ENCODE results near the gene ARHGEF28.

ARHGEF28 gene

GRCh38 chr5:73743161-73743560 is 117.2 kb downstream of the ARHGEF28 start:
- DNase-seq, result no peak

DNA sequence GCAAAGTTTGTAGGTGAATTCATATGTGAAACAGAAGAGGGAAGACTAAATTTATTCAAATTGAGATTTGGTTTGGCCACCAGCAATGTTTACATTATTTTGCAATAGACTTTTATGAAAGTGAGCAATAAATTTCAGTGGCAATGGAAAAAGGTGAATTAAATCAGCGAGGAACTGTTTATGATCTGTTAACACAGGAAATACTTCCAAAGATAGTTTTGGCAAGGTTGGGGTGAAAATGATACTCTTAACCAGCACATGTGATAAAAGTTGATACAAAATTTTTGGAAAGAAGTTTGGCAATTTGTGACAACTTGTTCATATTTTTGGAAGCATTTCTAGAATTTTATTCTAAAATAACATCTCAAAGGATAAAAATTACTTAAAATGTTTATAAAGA is 119.8 kb downstream of the ARHGEF28 start:
- DNase-seq, result no peak

- DNase-seq, result no peak
Observed at GRCh38 chr5:73746608-73747007, 120.6 kb downstream of the ARHGEF28 start.

GRCh38 chr5:73747696-73748380 is 121.8 kb downstream of the ARHGEF28 start:
- no peak for DNase-seq

DNA sequence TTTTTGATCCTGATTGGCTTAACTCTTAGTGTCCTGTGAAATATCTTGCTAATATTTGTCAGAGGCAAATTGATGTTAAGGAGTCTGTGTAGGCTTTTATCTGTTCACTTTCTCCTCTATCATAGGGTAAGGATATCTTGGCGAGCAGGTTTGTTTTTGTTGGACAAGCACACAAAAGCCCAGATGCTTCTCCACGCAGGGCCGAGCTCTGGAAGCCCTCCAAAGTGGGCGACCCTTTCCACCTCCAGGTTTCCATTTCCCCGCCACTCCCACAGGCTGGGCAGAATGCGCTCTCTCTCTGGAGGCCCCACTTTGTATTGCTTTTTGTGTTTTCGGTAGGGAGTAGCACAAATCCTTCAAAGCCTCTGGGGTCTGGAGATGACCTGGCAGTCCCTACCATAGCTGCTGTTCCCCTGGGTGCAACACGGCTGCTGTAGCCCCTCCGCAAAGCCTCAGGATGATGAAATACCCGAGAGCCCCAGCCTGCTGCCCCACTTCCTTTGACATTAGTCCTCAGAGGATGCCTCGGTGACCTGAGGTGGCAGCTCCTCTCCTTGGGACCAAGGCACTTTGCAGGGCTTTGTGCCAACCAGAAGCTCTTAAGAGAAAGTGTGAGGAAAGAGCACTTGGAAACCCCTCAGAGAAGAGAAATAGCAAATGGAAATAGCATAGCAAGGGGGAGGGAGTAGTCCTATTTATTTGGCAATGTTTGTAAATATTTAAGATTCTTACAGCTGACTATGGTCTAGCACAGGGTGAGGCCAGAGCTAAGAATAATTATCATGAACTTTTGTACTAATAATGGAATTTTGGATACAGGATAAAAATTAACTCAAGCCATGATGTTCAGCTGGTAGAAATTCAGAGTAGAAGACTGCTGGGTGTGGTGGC is 122.8 kb downstream of the ARHGEF28 start:
- DNase-seq, result no peak

- no peak for DNase-seq
Observed at GRCh38 chr5:73749485-73750270, 123.7 kb downstream of the ARHGEF28 start.

GRCh38 chr5:73751254-73751914 is 125.4 kb downstream of the ARHGEF28 start:
- DNase-seq, result no peak

- DNase-seq, result no peak
Observed at GRCh38 chr5:73754254-73754653, 128.3 kb downstream of the ARHGEF28 start.

GRCh38 chr5:73757416-73757815 is 131.4 kb downstream of the ARHGEF28 start:
- DNase-seq, result no peak

DNA sequence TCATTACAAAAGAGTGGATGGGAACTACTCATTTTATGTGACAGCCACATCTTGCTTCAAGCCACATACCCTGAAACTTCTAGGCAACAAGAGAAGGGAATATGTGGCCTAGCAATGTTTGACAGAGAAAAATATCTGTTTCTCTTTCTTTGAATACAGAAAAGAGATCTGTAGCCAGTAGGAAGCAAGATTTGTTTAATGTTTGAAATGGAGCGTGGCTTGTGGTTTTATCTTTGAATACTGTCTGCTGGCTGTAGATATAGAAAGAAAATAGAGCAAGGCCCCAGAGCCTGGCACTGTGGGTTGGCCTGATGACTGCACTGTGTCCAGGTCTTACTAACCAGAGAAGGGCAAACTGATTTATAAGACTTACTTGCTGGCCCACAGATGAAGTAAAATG is 133.8 kb downstream of the ARHGEF28 start:
- no peak for DNase-seq

DNA sequence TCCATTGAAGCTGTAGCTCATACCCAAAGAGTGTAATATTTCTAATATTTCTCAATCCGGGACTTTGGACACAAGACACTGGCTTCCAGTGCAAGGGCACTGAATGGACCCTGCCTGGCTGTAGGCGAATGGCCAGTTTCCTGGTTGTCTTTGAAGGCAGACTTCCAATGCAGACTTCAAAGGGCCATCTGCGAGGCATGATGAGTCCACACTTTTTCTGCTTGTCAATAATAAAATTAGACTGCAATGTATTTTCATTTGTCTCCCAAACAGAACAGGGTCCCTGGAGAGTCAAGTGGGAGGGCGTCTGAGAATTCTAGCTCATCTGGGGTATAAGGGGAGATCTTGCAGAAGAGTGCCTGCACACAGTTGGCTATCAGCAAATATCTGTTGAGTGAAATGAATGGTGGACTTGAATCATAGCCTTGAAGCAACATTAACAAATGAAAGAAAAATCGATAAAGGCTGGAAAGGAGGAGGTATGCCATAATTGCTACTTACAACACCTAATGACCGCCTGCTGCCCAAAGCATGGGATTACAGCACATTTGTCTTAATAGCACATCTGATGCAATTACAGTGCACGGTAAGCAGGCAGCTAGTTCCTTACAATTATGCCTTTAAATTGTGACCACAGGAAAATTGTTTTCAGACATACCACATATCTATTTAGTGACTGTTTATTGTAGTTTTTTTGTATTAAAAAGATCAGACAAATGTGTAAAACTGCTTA is 137.5 kb downstream of the ARHGEF28 start:
- DNase-seq, result no peak

DNA sequence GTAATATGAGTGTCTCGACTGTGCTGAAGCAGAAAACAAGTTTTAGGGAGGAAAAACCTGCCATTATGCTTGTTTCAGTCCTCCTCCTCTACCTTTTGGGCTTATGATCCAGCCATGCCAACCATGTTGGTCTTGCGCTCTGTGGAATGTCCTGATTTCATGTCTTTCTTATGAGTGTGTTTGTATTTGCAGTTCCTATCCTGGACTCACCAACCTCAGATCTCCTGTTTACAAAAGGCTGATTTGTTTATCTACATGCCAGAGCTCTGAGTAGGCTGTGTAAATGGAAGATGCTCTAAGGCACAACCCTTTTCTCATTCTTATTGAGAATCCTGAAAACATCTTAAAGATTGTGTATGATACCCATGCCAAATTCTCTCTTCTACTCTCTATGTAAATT is 138.6 kb downstream of the ARHGEF28 start:
- no peak for DNase-seq

DNA sequence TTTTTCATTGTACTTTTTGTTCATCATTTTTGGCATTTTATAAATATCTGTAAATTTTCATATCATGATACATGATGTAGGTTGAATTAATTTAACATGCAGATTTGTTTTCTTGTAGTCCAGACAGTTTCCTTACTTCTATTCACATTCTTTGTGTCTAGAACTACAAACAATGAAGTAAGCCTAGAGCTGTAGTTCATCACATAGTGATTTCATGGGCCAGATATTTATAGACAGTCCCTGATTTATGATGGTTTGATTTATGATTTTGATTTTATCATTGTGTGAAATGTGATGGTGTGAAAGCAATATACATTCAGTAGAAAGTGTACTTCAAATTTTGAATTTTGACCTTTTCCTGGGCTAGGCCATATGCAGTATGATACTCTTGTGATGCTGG is 139.0 kb downstream of the ARHGEF28 start:
- DNase-seq, result no peak

DNA sequence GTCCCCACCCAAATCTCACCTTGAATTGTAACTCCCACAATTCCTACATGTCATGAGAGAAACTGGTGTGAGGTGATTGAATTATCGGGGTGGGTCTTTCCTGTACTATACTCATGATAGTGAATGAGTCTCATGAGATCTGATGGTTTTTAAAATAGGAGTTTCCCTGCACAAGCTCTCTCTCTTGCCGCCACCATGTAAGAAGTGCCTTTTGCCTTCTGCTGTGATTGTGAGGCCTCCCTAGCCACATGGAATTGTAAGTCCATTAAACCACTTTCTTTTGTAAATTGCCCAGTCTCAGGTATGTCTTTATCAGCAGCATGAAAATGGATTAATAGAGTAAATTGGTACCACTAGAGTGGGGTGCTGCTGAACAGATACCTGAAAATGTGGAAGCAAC is 140.9 kb downstream of the ARHGEF28 start:
- no peak for DNase-seq

DNA sequence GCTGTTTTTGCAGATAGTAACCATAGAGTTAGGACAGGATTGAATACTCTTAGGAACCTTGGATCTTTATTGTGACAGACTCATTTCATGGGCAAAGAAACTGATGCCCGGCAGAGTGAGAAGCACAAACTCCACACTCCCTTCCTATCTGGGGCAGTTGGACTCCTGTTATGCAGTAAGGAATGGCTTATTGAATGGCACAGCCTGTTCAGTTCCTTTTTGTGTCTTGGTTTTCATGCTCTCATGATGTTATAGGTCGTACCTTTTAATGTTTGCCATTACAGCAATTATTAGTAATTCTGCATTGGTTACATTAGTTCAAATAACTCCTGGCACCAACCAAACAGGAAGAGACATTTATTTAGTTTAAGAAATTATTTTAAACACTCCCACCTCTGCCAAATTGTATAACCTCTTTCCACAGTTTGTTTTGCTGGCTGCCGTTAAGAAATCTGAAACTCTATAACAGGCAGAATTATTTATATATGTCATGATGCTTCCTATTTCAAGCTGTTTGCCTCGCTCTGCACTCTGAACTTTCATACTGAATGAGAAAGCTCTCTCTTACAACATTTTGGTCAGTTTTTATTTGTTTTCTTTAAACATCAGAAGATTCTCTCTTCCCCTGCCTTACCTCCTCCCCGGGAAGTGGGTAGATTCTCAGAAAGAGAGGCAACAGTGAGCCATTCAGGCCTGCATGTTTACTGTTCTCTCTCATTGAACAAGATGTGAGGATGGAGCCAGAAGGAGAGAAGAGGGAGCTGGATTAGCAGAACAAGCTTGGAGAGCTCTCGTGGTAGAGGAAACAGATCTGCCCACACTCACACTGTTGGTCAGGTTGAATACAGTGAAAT is 144.4 kb downstream of the ARHGEF28 start:
- no peak for DNase-seq

GRCh38 chr5:73774924-73775323 is 148.9 kb downstream of the ARHGEF28 start:
- no peak for DNase-seq

- DNase-seq, result no peak
Observed at GRCh38 chr5:73776405-73776804, 150.4 kb downstream of the ARHGEF28 start.

- DNase-seq, result no peak
Observed at GRCh38 chr5:73777192-73777591, 151.2 kb downstream of the ARHGEF28 start.

- DNase-seq, result no peak
Observed at GRCh38 chr5:73780302-73781080, 154.5 kb downstream of the ARHGEF28 start.

- DNase-seq, result no peak
Observed at GRCh38 chr5:73781107-73781768, 155.2 kb downstream of the ARHGEF28 start.

Measured in NCI-H774 (cell line).